Measurements from ENCODE around the gene VPS51. TPM values are rescaled to one million over a fixed set of nuclear protein-coding genes. Genes with fewer than 3 reads are reported as not detected.

The VPS51 gene
- total RNA-seq, 4 donors from 2014 or later: 206 to 515 (median 266) TPM

GRCh38 chr11:65119670-65119995 is 23.6 kb downstream of the VPS51 start:
- DNase-seq: peak in 1 of 2 donors; percentile 1
- Histone ChIP-seq H3K36me3 (peaks cover 0 to 35% of the 10 kb centered on the region in 2 donors), H3K4me3 (no peak overlapping the region), H3K27me3 (no peaks in the 10 kb centered on the region), H3K4me1 (peaks cover 31 to 46% of the 10 kb centered on the region in 2 donors), H3K27ac (peak overlapping the region in 3 of 4 donors; percentile 16 to 88 (median 87)), H3K9me3 (no peaks in the 10 kb centered on the region)
- intact Hi-C loops (cut with DNase I; ENCODE audit: low total_unique reads): loop anchor here (10.0 kb wide), 1 partner anchor 265 kb away; no protein-coding TSS in a partner anchor
- no peak for ATAC-seq
- in situ Hi-C loops (cut with MboI; ENCODE audit: low sequenced_read_pairs in 4 of 4): no loop called here
- TF ChIP-seq POLR2A (IDR thresholded peaks at IDR 0.05): no peak
- no peak for TF ChIP-seq CTCF (IDR thresholded peaks at IDR 0.05 in 4 of 5, conservative IDR thresholded peaks at IDR 0.05 in 1 of 5)

GRCh38 chr11:65120831-65121230 is 24.8 kb downstream of the VPS51 start:
- DNase-seq (peak in 1 of 2 donors; percentile 7), ATAC-seq (no peak)
- intact Hi-C loops (cut with DNase I; ENCODE audit: low total_unique reads) (no loop called here), in situ Hi-C loops (cut with MboI; ENCODE audit: low sequenced_read_pairs in 4 of 4) (no loop called here)
- Histone ChIP-seq H3K9me3 (no peaks in the 10 kb centered on the region), H3K27ac (peak overlapping the region; percentile 87 to 98 (median 92)), H3K36me3 (peaks cover 0 to 47% of the 10 kb centered on the region in 2 donors), H3K4me3 (peak overlapping the region; percentile 79 to 97 (median 90)), H3K27me3 (no peaks in the 10 kb centered on the region), H3K4me1 (peaks cover 31 to 42% of the 10 kb centered on the region in 2 donors)
- TF ChIP-seq POLR2A (IDR thresholded peaks at IDR 0.05): no peak

- peak overlapping the region; percentile 79 to 97 (median 90) for H3K4me3 ChIP-seq
- TF ChIP-seq POLR2A (IDR thresholded peaks at IDR 0.05) (no peak), CTCF (IDR thresholded peaks at IDR 0.05 in 4 of 5, conservative IDR thresholded peaks at IDR 0.05 in 1 of 5) (no peak)
- peaks cover 0 to 53% of the 10 kb centered on the region in 2 donors for H3K36me3 ChIP-seq
- H3K9me3 ChIP-seq: no peaks in the 10 kb centered on the region
- H3K4me1 ChIP-seq: peaks cover 25 to 36% of the 10 kb centered on the region in 2 donors
- no peaks in the 10 kb centered on the region for H3K27me3 ChIP-seq
- ATAC-seq (no peak), DNase-seq (no peak)
- H3K27ac ChIP-seq: peak overlapping the region; percentile 87 to 98 (median 92)
- intact Hi-C loops (cut with DNase I; ENCODE audit: low total_unique reads) (no loop called here), in situ Hi-C loops (cut with MboI; ENCODE audit: low sequenced_read_pairs in 4 of 4) (no loop called here)
These were observed 25.4 kb downstream of the VPS51 start for GRCh38 chr11:65121447-65121864.

GRCh38 chr11:65121865-65122696 is 26.1 kb downstream of the VPS51 start, which contains the start of the genes FAU and MRPL49:
FAU (minus strand) TSS chr11:65122134; CDS start chr11:65121813, 321 bp downstream.
MRPL49 (plus strand) TSS chr11:65122321; CDS start chr11:65122347, 26 bp downstream.
- Histone ChIP-seq H3K27ac (peak within 1 kb of the TSS; percentile 87 to 98 (median 92)), H3K4me3 (peak within 1 kb of the TSS; percentile 79 to 97 (median 90)), H3K36me3 (peaks cover 0 to 59% of the 10 kb centered on the region in 2 donors), H3K4me1 (peaks cover 21 to 31% of the 10 kb centered on the region in 2 donors), H3K27me3 (no peaks in the 10 kb centered on the region), H3K9me3 (no peaks in the 10 kb centered on the region)
- ATAC-seq (peak; percentile 81 to 84), DNase-seq (peak; percentile 98)
- TF ChIP-seq POLR2A (IDR thresholded peaks at IDR 0.05) (peak; percentile 91 to 95), CTCF (IDR thresholded peaks at IDR 0.05 in 4 of 5, conservative IDR thresholded peaks at IDR 0.05 in 1 of 5) (peak in 1 of 5 experiments; percentile 20)
- intact Hi-C loops (cut with DNase I; ENCODE audit: low total_unique reads) (loop anchor here (1.0 kb wide), 3 partner anchors 12 to 108 kb away; partner anchors contain the start of genes ARL2, CDCA5, SYVN1 and ZFPL1), in situ Hi-C loops (cut with MboI; ENCODE audit: low sequenced_read_pairs in 4 of 4) (no loop called here)

All from gastrocnemius medialis (tissue), 4 donors.